Measurements from ENCODE around the gene FKBP10. TPM values are rescaled to one million over a fixed set of nuclear protein-coding genes. Genes with fewer than 3 reads are reported as not detected.
A peak's percentile ranks its signal among the peaks of the same experiment; 100 is the strongest.

The FKBP10 gene
- polyA plus RNA-seq, 2 of the 4 experiments (the other 2 are of a cell fraction) = 109 to 119 TPM

DNA sequence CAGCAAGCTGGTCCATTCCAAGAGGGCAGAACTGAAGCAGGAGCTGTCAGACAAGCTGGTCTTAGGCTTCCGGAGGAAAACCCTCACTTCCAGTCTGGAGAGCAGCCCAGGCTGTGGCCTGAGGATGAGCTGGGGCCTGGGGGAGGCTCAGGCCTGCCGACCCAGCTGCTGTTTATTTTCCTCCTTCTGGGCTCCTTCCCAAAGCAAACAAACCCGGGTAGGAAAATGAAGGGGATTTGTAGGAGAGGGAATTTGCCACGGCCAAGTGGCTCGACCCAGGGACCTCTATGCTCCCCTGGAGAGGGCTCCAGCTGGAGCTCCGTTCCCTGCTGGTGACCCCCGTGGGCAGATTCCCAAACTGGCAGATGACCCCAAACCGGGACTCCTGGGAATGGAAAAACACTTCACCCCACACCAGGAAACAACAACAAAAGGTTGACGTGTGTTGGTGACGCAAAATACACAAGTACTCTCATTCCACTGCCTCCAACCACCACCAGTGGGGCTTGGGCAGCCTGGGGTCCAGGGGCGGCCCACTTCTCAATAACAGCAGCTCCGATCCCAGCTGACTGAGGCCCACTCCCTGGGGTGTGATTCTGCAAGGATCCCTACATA, 35.1 kb upstream of the FKBP10 start (continued):
- TF ChIP-seq, protein P1, sequence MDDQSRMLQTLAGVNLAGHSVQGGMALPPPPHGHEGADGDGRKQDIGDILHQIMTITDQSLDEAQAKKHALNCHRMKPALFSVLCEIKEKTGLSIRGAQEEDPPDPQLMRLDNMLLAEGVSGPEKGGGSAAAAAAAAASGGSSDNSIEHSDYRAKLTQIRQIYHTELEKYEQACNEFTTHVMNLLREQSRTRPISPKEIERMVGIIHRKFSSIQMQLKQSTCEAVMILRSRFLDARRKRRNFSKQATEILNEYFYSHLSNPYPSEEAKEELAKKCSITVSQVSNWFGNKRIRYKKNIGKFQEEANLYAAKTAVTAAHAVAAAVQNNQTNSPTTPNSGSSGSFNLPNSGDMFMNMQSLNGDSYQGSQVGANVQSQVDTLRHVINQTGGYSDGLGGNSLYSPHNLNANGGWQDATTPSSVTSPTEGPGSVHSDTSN (IDR thresholded peaks at IDR 0.05) = peak; percentile 78; the same call in 1 of the 2 replicates
- TF ChIP-seq RNF2 (IDR thresholded peaks at IDR 0.05; ENCODE audit: borderline replicate concordance, low read depth) (no peak), BHLHE40 (IDR thresholded peaks at IDR 0.05; ENCODE audit: low read depth, low read length) (no peak), MYC (IDR thresholded peaks at IDR 0.05; ENCODE audit: borderline replicate concordance, low read length) (no peak; the same call in 1 of the 2 replicates), CHD2 (IDR thresholded peaks at IDR 0.05; ENCODE audit: low read length, partially characterized antibody) (no peak), ZSCAN20 (CRISPR knock-in tag; IDR thresholded peaks at IDR 0.05) (peak; percentile 87), MAZ (IDR thresholded peaks at IDR 0.05; ENCODE audit: borderline replicate concordance, low read depth, low read length) (0 out of 2 replicates have a peak, but pooled peaks have one; percentile 51), RFX5 (IDR thresholded peaks at IDR 0.05) (no peak), EHF (CRISPR knock-in tag; IDR thresholded peaks at IDR 0.05) (peak; percentile 81), ZFP36 (IDR thresholded peaks at IDR 0.05; ENCODE audit: borderline replicate concordance, partially characterized antibody) (no peak), KDM1A (IDR thresholded peaks at IDR 0.05; ENCODE audit: low read depth) (no peak), ZNF302 (CRISPR knock-in tag; IDR thresholded peaks at IDR 0.05) (no peak), POLR2AphosphoS2 (conservative IDR thresholded peaks at IDR 0.05; ENCODE audit: low read length) (no peak), KDM5A (IDR thresholded peaks at IDR 0.05) (no peak), EP300 (IDR thresholded peaks at IDR 0.05) (peak; percentile 86 to 90; a peak in 4 of 5 replicates), CHD4 (IDR thresholded peaks at IDR 0.05; ENCODE audit: borderline replicate concordance) (no peak), ZC3H11A (IDR thresholded peaks at IDR 0.05) (no peak), CEBPB (IDR thresholded peaks at IDR 0.05) (peak; percentile 9 to 11; a peak in 1 of 4 replicates), POLR2A (IDR thresholded peaks at IDR 0.05; ENCODE audit: low read length) (peak; percentile 25; the same call in 1 of the 2 replicates), JUNB (IDR thresholded peaks at IDR 0.05) (peak; percentile 65)
- TF ChIP-seq, protein P2, sequence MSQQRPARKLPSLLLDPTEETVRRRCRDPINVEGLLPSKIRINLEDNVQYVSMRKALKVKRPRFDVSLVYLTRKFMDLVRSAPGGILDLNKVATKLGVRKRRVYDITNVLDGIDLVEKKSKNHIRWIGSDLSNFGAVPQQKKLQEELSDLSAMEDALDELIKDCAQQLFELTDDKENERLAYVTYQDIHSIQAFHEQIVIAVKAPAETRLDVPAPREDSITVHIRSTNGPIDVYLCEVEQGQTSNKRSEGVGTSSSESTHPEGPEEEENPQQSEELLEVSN (IDR thresholded peaks at IDR 0.05; ENCODE audit: borderline replicate concordance, low read depth) = no peak
- TF ChIP-seq, protein P3, sequence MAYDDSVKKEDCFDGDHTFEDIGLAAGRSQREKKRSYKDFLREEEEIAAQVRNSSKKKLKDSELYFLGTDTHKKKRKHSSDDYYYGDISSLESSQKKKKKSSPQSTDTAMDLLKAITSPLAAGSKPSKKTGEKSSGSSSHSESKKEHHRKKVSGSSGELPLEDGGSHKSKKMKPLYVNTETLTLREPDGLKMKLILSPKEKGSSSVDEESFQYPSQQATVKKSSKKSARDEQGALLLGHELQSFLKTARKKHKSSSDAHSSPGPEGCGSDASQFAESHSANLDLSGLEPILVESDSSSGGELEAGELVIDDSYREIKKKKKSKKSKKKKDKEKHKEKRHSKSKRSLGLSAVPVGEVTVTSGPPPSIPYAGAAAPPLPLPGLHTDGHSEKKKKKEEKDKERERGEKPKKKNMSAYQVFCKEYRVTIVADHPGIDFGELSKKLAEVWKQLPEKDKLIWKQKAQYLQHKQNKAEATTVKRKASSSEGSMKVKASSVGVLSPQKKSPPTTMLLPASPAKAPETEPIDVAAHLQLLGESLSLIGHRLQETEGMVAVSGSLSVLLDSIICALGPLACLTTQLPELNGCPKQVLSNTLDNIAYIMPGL (CRISPR knock-in tag; IDR thresholded peaks at IDR 0.05; ENCODE audit: borderline replicate concordance) = no peak
- TF ChIP-seq, protein P4, sequence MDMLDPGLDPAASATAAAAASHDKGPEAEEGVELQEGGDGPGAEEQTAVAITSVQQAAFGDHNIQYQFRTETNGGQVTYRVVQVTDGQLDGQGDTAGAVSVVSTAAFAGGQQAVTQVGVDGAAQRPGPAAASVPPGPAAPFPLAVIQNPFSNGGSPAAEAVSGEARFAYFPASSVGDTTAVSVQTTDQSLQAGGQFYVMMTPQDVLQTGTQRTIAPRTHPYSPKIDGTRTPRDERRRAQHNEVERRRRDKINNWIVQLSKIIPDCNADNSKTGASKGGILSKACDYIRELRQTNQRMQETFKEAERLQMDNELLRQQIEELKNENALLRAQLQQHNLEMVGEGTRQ (IDR thresholded peaks at IDR 0.05) = no peak
- TF ChIP-seq, protein P5, sequence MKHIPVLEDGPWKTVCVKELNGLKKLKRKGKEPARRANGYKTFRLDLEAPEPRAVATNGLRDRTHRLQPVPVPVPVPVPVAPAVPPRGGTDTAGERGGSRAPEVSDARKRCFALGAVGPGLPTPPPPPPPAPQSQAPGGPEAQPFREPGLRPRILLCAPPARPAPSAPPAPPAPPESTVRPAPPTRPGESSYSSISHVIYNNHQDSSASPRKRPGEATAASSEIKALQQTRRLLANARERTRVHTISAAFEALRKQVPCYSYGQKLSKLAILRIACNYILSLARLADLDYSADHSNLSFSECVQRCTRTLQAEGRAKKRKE (CRISPR knock-in tag; IDR thresholded peaks at IDR 0.05; ENCODE audit: low read depth) = peak; percentile 70; the same call in 1 of the 2 replicates

Measured in A549 (cell line).